ENCODE data around the gene CC2D2A. TPM values are rescaled to one million over a fixed set of nuclear protein-coding genes. Genes with fewer than 3 reads are reported as not detected.

Gene CC2D2A
- total RNA-seq, 2 donors from 2014 or later = 3.6 to 4.9 TPM

DNA sequence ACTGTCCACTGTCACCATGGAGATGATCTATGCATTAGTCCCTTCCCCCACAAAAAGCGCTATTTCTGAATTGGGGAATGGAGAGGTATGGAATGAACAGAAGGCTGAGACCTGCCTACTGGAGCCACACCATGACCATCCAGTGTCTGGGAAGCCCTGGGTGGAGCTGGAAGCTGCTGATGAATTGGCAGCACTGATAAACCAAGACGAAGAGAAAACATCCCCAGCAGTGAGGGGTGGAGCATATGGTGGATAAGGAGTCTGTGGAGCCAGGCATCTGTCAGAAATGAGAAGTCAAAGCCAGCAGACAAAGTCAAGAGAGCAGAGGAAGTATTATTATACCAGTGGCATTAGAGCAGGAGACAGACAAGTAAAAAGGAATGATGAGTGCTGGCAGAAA lies 13.2 kb downstream of the CC2D2A start:
- H3K36me3 ChIP-seq (replicated peaks in 1 of 2; ENCODE audit: insufficient read depth in 1 of 2, low read depth in 2 of 2) = no peaks in the 10 kb centered on the region
- no peak for DNase-seq

DNA sequence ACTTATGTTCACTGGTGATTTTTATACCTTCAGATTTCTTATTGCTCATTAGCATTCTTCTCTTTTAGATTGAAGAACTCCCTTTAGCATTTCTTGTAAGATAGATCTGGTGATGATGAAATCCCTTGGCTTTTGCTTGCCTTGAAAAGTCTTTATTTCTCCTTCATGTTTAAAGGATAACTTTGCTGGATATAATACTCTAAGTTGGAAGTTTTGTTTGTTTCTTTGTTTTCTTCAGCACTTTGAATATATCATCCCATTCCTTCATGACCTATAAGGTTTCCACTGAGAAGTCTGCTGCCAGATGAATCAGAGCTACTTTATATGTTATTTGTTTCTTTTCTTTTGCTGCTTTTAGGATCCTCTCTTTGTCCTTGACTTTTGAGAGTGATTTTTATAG lies 18.5 kb downstream of the CC2D2A start:
- Histone ChIP-seq H3K4me1 (no peaks in the 10 kb centered on the region), H3K4me3 (no peak overlapping the region), H3K27me3 (no peaks in the 10 kb centered on the region), H3K9me3 (no peaks in the 10 kb centered on the region), H3K27ac (no peak overlapping the region), H3K36me3 (replicated peaks in 1 of 2; ENCODE audit: insufficient read depth in 1 of 2, low read depth in 2 of 2) (no peaks in the 10 kb centered on the region)
- no peak for ATAC-seq
- intact Hi-C loops (cut with DNase I) = no loop called here
- DNase-seq = no peak
- no peak for TF ChIP-seq POLR2A (IDR thresholded peaks at IDR 0.05)
- TF ChIP-seq, protein P1, sequence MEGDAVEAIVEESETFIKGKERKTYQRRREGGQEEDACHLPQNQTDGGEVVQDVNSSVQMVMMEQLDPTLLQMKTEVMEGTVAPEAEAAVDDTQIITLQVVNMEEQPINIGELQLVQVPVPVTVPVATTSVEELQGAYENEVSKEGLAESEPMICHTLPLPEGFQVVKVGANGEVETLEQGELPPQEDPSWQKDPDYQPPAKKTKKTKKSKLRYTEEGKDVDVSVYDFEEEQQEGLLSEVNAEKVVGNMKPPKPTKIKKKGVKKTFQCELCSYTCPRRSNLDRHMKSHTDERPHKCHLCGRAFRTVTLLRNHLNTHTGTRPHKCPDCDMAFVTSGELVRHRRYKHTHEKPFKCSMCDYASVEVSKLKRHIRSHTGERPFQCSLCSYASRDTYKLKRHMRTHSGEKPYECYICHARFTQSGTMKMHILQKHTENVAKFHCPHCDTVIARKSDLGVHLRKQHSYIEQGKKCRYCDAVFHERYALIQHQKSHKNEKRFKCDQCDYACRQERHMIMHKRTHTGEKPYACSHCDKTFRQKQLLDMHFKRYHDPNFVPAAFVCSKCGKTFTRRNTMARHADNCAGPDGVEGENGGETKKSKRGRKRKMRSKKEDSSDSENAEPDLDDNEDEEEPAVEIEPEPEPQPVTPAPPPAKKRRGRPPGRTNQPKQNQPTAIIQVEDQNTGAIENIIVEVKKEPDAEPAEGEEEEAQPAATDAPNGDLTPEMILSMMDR (IDR thresholded peaks at IDR 0.05) = no peak

More for the DNA sequence above, 13.2 kb downstream of the CC2D2A start:
- no peaks in the 10 kb centered on the region for H3K9me3 ChIP-seq
- H3K4me3 ChIP-seq = no peak overlapping the region
- H3K27me3 ChIP-seq = no peaks in the 10 kb centered on the region
- intact Hi-C loops (cut with DNase I) = no loop called here
- WGBS, 2 donors = 64 to 74% methylated on average over 2 of the region's 2 CpGs
- no peak for ATAC-seq
- TF ChIP-seq, protein P1 (IDR thresholded peaks at IDR 0.05) = no peak
- no peak for TF ChIP-seq POLR2A (IDR thresholded peaks at IDR 0.05)
- no peak overlapping the region for H3K27ac ChIP-seq
- H3K4me1 ChIP-seq = peaks cover 8% of the 10 kb centered on the region

DNA sequence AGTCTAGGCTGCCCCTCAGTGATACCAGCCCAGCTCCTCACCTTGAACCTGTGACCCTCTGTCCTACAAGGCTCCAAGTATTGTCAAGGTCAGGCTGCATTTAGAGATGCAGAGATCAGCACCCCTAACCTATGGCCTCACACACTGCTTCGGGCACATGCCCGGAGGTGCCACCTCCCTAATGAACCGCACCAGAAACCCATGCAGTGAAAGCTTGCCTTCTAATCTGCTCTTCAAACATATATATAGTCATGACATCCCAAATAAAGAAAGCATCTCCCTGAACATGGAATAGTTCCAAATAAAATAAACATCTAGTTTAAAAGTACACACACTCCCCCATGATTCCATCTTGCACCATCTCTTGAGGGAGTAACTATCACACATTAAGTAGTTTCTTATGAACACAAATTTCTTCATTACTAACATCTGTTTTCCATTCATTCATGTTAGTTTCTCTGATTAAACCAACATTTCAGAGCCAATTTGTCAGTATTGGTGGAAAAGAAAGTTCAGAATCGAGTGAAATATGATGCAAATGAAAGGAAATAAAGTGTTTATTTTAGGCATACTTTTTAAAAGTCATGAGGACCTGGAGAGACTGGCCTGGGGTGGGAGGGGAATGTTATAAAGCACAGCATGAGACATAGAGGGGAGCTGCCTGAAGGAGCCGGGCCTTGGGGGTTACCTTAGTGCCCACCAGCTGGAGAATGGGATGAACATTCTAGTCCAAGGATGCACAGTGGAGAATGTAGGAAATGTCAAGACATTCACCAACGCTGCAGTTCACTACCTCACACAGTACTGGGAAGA lies 19.2 kb downstream of the CC2D2A start:
- intact Hi-C loops (cut with DNase I) = no loop called here
- ATAC-seq (no peak), DNase-seq (no peak)
- Histone ChIP-seq H3K27me3 (no peaks in the 10 kb centered on the region), H3K27ac (no peak overlapping the region), H3K4me3 (no peak overlapping the region), H3K36me3 (replicated peaks in 1 of 2; ENCODE audit: insufficient read depth in 1 of 2, low read depth in 2 of 2) (no peaks in the 10 kb centered on the region), H3K4me1 (no peaks in the 10 kb centered on the region), H3K9me3 (no peaks in the 10 kb centered on the region)
- TF ChIP-seq, protein P1 (IDR thresholded peaks at IDR 0.05) = no peak
- TF ChIP-seq POLR2A (IDR thresholded peaks at IDR 0.05) = no peak
- 86 to 88% methylated on average over 6 of the region's 6 CpGs for WGBS, 2 donors

DNA sequence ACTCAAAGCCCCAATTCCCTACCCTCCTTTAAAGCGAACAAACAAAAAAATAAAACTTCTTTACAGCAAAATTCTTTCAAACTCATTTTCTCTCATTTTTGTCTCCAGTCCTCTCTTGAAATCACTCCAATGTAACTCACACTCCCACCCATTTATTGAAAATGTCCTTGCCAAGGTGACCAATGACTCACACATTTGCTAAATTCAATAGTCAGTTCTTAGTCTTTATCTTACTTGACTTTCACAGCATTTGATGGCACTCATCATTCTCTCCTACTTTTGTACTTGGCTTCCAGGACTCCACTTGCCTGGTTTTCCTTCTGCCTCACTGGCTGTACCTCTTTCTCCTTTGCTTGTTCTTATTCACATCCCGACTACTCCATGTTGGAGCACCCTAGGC lies 19.9 kb downstream of the CC2D2A start:
- TF ChIP-seq, protein P1 (IDR thresholded peaks at IDR 0.05) = no peak
- no peak for TF ChIP-seq POLR2A (IDR thresholded peaks at IDR 0.05)
- ATAC-seq = no peak

DNA sequence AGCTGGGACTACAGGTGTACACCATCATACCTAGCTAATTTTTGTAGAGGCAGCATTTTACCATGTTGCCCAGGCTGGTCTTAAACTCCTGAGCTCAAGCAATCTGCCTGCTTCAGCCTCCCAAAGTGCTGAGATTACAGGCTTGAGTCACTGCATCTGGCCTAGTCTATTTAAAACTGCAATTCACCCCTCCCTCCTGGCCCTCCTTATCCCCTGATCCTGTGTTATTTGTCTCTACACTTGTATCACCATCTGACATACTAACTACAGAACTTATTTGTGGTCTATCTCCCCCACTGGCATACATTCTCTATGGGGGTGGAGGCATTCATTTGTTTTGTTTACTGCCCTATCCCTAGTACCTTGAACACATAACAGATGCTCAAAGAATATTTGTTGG lies 23.7 kb downstream of the CC2D2A start:
- Histone ChIP-seq H3K27me3 (no peaks in the 10 kb centered on the region), H3K4me3 (no peak overlapping the region), H3K9me3 (no peaks in the 10 kb centered on the region), H3K4me1 (no peaks in the 10 kb centered on the region), H3K36me3 (replicated peaks in 1 of 2; ENCODE audit: insufficient read depth in 1 of 2, low read depth in 2 of 2) (no peaks in the 10 kb centered on the region), H3K27ac (no peak overlapping the region)
- ATAC-seq (no peak), DNase-seq (no peak)
- TF ChIP-seq, protein P1 (IDR thresholded peaks at IDR 0.05) = no peak
- no peak for TF ChIP-seq POLR2A (IDR thresholded peaks at IDR 0.05)
- intact Hi-C loops (cut with DNase I) = no loop called here

More for the DNA sequence above, 19.9 kb downstream of the CC2D2A start:
- Histone ChIP-seq H3K9me3 (no peaks in the 10 kb centered on the region), H3K4me1 (no peaks in the 10 kb centered on the region), H3K36me3 (replicated peaks in 1 of 2; ENCODE audit: insufficient read depth in 1 of 2, low read depth in 2 of 2) (no peaks in the 10 kb centered on the region), H3K27ac (no peak overlapping the region), H3K4me3 (no peak overlapping the region), H3K27me3 (no peaks in the 10 kb centered on the region)
- WGBS, 2 donors = 87 to 95% methylated on average over 2 of the region's 2 CpGs
- no peak for DNase-seq
- intact Hi-C loops (cut with DNase I) = no loop called here
